Ishikawa (cell line): ENCODE results near the gene TBX1.

Experiments used
- EP300 ChIP-seq: IDR thresholded peaks from 2 replicates; pipeline ENCODE4 v1.6.1; 2012; ENCODE audit warnings: borderline replicate concordance
- RAD21 ChIP-seq: IDR thresholded peaks from 2 replicates; pipeline ENCODE4 v1.6.1; 2012; ENCODE audit warnings: low read depth
- TCF12 ChIP-seq: IDR thresholded peaks from 2 replicates; pipeline ENCODE4 v1.6.1; 2012; ENCODE audit warnings: low read depth

GRCh38 chr22:19807161-19807913 is 46.8 kb downstream of the TBX1 start:
- TF ChIP-seq RAD21 (no peak), EP300 (no peak), TCF12 (no peak)
